ENCODE data around the gene NAB2. TPM values are rescaled to one million over a fixed set of nuclear protein-coding genes. Genes with fewer than 3 reads are reported as not detected.

NAB2 gene
- total and polyA plus RNA-seq, 9 donors, result 30.6 to 42.8 (median 35.2) TPM

DNA sequence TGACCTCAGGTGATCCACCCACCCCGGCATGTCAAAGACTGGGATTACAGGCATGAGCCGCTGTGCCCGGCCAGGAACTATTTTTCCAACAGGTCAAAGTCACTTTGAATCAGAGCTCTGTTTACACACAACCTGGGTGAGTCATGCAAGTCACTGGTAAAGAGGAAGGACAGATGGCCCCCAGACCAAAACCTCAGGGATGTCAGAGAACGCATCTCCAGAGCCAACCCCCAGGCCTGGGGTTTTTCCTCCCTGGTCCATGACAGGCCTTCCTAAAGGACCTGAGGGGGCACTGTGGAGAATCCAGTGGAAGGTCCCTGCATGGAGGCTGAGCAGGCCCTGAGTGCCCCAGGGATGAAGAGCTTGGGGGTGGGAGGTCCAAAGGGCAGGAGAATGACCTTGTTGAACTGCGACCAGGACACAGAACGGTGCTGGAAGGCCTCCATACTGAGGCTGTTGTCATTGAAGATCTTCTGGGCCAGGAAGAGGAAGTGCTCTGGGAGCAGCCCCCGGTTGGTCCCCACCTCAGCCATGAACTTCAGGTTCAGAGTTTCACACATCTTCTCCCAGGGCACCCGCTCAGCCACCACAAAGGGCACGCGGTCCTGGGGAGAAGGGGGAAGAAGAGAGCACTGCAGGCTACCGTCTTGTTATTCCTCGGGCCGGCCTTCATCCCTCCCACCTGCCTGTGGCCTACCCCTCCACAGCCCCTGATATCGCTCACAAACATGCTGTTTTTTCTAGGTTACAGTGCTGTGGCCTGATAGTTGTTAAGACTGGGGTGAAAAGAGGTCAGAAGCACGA, 13.2 kb downstream of the NAB2 start:
- H3K4me1 ChIP-seq (ENCODE audit: control insufficient read depth, insufficient read depth, low read length), result peaks cover 33% of the 10 kb centered on the region
- no peaks in the 10 kb centered on the region for H3K9me3 ChIP-seq (replicated peaks; ENCODE audit: control insufficient read depth, low read depth, low read length)
- peaks cover 44% of the 10 kb centered on the region for H3K36me3 ChIP-seq (ENCODE audit: control insufficient read depth, insufficient read depth, low read length)
- H3K27me3 ChIP-seq (ENCODE audit: control insufficient read depth, insufficient read depth, low read length), result no peaks in the 10 kb centered on the region
- H3K4me3 ChIP-seq (ENCODE audit: low read length), result no peak overlapping the region
- no peak for DNase-seq
- H3K27ac ChIP-seq (ENCODE audit: low read length), result no peak overlapping the region
- WGBS (ENCODE audit: insufficient coverage), result no CpG with 5 or more reads among the region's 15 CpGs

DNA sequence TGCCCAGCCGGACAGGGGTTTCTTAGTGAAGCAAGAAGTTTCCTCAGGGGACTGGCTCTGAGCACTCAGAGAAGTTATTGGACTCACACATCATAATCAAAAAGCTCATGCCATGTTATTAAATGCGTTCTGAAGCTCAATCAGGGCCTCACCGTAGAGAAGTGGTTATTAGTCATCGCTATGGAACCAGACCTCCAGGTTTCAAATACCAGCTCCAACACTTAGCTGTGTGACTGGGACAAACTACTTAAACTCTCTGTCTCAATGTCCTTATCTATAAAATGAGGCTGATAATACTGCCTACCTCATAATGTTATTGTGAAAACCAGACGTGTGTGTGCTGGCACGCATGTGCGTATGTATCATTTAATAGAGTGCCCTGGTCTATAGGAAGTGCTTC, 14.9 kb downstream of the NAB2 start:
- Histone ChIP-seq H3K27ac (ENCODE audit: low read length) (no peak overlapping the region), H3K27me3 (ENCODE audit: control insufficient read depth, insufficient read depth, low read length) (no peaks in the 10 kb centered on the region), H3K4me3 (ENCODE audit: low read length) (no peak overlapping the region), H3K36me3 (ENCODE audit: control insufficient read depth, insufficient read depth, low read length) (peaks cover 48% of the 10 kb centered on the region), H3K4me1 (ENCODE audit: control insufficient read depth, insufficient read depth, low read length) (peaks cover 25% of the 10 kb centered on the region), H3K9me3 (replicated peaks; ENCODE audit: control insufficient read depth, low read depth, low read length) (no peaks in the 10 kb centered on the region)
- DNase-seq, result no peak
- no CpG with 5 or more reads among the region's 7 CpGs for WGBS (ENCODE audit: insufficient coverage)

DNA sequence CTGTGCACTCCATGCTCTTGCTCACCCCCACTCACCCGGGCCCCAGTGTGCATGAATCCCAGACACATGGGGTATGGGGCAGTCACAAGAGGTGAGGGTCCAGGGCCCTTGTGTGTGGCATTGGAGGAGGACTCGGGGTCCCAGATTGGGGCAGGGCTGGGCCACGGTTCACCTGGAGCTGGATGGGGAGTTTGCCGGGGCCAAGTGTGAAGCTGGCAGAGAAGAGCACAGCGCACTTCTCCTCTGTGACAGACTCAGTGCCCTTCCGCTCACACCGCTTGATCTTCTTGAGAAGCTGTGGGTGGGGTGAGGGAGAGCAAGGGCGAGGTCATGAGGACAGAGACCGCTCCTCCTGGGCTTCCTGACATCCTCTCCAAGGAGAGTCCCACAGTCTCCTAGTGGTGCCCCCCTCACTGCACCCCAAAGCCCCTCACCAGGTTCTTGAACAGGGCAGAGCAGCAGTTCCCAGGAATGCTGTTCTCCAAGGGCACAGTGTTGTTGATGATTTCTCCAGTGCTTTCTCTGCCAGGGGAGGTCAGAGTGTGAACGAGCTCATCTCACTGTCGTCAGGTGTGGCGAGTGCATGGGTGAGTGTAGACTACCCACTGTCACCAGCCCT, 15.5 kb downstream of the NAB2 start:
- Histone ChIP-seq H3K36me3 (ENCODE audit: control insufficient read depth, insufficient read depth, low read length) (peaks cover 43% of the 10 kb centered on the region), H3K27ac (ENCODE audit: low read length) (no peak overlapping the region), H3K4me1 (ENCODE audit: control insufficient read depth, insufficient read depth, low read length) (peaks cover 20% of the 10 kb centered on the region), H3K27me3 (ENCODE audit: control insufficient read depth, insufficient read depth, low read length) (no peaks in the 10 kb centered on the region), H3K9me3 (replicated peaks; ENCODE audit: control insufficient read depth, low read depth, low read length) (no peaks in the 10 kb centered on the region), H3K4me3 (ENCODE audit: low read length) (no peak overlapping the region)
- whole genome bisulfite sequencing (ENCODE audit: insufficient coverage), result 92% methylated on average over 5 of the region's 12 CpGs
- DNase-seq, result no peak

DNA sequence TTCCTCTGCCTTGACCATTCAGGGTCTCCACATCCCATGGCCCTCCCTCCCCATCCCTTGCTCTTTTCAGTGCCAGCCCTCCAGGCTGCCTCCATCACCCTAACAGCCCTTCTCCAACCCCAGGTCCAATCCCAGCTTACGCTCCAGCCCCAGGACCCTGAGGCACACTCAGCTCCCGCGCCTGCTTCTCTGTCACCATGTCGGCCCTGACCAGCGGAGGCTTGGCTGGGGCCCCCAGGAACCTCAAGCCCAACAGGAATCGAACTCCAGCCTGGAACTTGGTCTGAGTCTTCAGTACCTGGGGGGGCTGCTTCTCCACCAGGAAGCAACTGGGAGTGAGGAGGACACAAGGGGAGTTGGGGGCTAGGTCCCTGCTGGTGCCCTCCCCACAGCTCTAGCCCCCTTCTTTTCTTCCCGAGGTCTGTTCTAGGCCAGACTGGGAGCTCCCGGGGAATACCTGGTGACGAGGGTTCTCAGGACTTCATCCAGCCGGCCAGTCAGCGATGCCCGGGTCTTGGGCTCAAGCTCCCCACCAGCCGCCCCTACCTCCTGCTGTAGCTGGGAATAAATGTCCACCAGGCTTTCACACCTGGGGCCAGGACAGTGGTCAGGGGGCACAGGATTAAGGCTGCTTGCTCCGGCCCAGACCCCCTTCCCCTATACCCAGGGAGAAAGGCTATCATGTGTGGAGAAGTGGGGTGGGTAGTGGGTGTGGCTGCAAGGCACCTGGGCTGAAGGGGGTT, 16.3 kb downstream of the NAB2 start:
- Histone ChIP-seq H3K27me3 (ENCODE audit: control insufficient read depth, insufficient read depth, low read length) (no peaks in the 10 kb centered on the region), H3K27ac (ENCODE audit: low read length) (no peak overlapping the region), H3K4me3 (ENCODE audit: low read length) (no peak overlapping the region), H3K9me3 (replicated peaks; ENCODE audit: control insufficient read depth, low read depth, low read length) (no peaks in the 10 kb centered on the region), H3K36me3 (ENCODE audit: control insufficient read depth, insufficient read depth, low read length) (peaks cover 40% of the 10 kb centered on the region), H3K4me1 (ENCODE audit: control insufficient read depth, insufficient read depth, low read length) (peaks cover 26% of the 10 kb centered on the region)
- WGBS (ENCODE audit: insufficient coverage), result 96% methylated on average over 12 of the region's 14 CpGs
- no peak for DNase-seq

DNA sequence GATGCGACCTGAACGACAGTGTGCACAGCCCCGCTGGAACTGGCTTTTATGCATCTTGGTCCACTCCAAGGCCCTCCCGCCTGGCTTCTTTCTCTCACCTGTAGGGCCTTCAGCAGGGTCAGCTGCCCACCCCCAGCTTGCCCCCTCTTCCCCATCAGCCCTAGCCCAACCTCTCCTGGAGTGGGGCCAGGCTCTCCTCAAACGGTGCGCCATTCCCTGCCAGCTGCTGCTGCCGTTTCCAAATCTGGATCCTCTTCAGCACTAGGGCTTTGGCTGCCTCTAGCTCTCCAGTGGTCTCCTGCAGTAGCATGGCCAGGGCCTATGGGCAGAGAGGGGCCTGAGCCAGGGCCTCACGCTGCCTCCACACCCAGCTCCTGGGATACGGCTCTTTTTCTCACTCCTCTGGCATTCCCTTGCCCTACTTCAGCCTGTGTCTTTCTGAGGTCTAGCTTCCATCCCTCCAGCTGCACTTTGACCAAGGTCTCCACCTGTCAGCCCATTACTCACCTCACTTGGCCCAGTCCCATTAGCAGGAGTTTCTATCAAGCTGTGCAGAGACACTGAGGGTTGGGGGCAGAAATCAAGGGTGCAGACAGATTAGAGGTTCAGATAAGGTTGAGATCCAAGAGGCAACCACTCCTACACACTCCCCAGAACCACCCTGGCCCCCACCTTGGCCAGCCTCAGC, 17.3 kb downstream of the NAB2 start:
- Histone ChIP-seq H3K4me3 (ENCODE audit: low read length) (no peak overlapping the region), H3K4me1 (ENCODE audit: control insufficient read depth, insufficient read depth, low read length) (peaks cover 35% of the 10 kb centered on the region), H3K27me3 (ENCODE audit: control insufficient read depth, insufficient read depth, low read length) (no peaks in the 10 kb centered on the region), H3K9me3 (replicated peaks; ENCODE audit: control insufficient read depth, low read depth, low read length) (no peaks in the 10 kb centered on the region), H3K36me3 (ENCODE audit: control insufficient read depth, insufficient read depth, low read length) (peaks cover 39% of the 10 kb centered on the region), H3K27ac (ENCODE audit: low read length) (peak overlapping the region; percentile 42)
- no peak for DNase-seq
- WGBS (ENCODE audit: insufficient coverage), result 59% methylated on average over 9 of the region's 9 CpGs

DNA sequence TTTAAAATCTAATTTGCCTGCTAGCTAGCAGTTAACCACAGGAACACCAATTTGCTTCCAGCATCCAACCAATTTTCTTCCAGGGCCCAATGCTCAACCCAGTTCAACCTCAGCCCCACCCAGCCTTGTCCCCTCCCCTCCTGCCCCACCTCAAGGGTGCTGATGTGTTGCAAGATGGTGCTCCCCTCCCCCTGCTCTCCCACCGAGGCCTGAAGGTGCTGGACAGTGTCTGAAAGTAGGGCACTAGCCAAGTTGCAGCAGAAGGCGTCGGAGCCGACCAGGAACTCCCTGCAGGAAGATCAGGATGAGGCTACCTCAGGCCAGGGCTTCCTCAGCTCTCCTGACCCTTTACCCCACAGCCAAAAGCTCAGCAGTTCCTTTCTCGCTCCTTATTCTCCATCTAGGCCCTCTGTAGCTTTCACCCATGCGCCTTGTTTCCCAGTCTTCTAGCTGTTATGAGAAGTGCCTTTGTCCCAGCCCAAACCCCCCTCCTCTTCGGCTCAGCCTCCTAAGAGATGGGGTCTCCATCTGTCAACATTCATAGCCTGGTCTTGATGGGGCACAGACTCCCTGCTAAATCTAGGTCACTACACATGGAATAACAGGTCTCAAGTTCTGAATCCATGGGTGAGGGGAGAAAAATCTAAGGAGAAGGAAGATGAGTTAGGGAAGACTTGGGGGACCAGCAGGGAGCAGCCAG, 18.7 kb downstream of the NAB2 start:
- Histone ChIP-seq H3K9me3 (replicated peaks; ENCODE audit: control insufficient read depth, low read depth, low read length) (no peaks in the 10 kb centered on the region), H3K27me3 (ENCODE audit: control insufficient read depth, insufficient read depth, low read length) (no peaks in the 10 kb centered on the region), H3K4me3 (ENCODE audit: low read length) (no peak overlapping the region), H3K4me1 (ENCODE audit: control insufficient read depth, insufficient read depth, low read length) (peaks cover 44% of the 10 kb centered on the region), H3K27ac (ENCODE audit: low read length) (no peak overlapping the region), H3K36me3 (ENCODE audit: control insufficient read depth, insufficient read depth, low read length) (peaks cover 39% of the 10 kb centered on the region)
- WGBS (ENCODE audit: insufficient coverage), result 83% methylated on average over 2 of the region's 7 CpGs
- DNase-seq, result no peak

DNA sequence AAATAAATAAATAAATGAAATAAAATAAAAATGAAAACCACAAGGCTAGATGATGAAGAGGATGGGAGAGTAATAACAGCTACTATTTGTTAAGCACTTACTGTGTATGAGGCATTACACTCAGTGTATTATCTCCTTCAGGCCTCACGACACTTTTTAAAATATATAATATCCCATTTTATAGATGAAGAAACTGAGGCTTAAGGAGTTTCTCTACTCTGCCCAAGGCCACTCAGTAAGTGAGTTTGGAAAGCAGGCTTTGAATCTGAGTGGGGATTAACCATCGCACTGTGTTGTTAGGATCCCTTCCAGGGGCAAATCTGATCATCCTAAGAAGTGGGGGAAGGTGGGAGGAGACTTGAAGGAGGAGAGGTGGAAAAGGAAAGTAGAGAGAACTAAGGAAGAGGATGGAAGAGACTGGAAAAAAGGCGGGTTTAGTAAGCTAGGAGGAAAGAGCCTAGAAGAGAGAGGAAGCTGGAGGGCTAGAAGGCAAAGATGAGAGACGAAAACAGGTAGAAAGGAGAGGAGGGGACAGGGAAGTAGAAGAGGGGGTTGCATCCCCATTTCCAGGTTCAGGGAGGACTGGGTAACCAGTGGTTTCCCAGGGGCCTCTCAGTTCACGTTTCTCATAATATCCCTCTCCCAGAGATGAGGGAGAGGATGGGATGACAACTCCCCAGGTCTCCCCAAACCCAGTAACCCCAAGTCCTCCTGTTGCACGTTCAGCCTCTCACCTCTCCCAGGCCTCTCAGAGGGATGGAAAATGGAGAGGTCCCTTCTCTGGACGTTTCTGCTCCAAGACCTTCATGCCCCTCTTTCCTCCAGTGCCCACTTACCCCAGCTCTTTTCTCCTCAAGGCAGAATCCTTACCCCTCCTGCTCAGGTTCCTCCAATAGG, 20.5 kb downstream of the NAB2 start:
- Histone ChIP-seq H3K27me3 (ENCODE audit: control insufficient read depth, insufficient read depth, low read length) (no peaks in the 10 kb centered on the region), H3K9me3 (replicated peaks; ENCODE audit: control insufficient read depth, low read depth, low read length) (no peaks in the 10 kb centered on the region), H3K36me3 (ENCODE audit: control insufficient read depth, insufficient read depth, low read length) (peaks cover 31% of the 10 kb centered on the region), H3K4me1 (ENCODE audit: control insufficient read depth, insufficient read depth, low read length) (peaks cover 44% of the 10 kb centered on the region), H3K27ac (ENCODE audit: low read length) (peak overlapping the region; percentile 98), H3K4me3 (ENCODE audit: low read length) (peak overlapping the region; percentile 72)
- WGBS (ENCODE audit: insufficient coverage), result 48% methylated on average over 3 of the region's 7 CpGs
- DNase-seq, result no peak

DNA sequence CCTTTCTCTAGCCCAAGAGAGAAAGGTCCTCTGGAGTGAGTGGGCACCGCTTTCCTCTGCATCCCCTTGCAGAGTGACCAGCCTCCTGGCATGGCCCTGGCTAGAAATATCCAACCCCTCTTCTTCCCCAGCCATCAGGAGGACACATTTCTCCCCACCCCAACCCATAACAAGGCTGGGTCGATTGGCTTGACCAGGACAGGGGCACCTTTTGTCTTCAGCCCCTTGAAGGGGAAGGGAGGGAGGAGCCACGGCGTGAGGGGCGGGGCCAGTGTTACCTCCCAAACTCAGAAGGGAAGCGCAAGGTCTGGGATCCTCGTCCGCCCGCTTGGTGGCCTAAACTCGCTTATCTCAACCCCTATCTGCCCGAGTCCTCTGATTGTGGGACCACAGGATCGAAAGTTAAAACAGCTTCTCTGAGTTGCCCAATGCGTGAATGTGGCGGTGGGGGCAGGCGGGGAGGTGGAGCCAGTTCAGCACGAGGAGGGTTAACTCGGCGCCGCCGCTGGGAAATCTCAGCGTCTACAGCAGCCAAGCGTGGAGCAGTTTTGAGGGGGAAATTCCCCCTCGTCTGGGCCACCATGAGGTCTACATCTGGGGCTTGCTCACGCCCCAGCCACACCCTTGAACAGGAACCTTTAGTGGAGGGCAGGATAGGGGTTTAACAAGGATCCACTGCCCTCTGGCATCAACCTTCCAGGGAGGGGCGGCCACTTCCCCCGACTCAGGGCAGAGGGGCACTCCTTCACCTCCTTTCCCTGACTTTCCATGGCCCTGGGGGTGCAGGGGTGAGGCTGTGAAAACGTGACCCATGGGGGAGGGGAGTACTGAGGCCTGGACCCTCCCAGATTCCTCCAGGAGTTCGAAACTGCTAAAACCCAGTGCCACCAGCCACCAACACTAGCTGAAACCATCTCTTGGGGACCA, 21.5 kb downstream of the NAB2 start:
- Histone ChIP-seq H3K4me1 (ENCODE audit: control insufficient read depth, insufficient read depth, low read length) (peaks cover 43% of the 10 kb centered on the region), H3K27me3 (ENCODE audit: control insufficient read depth, insufficient read depth, low read length) (no peaks in the 10 kb centered on the region), H3K36me3 (ENCODE audit: control insufficient read depth, insufficient read depth, low read length) (peaks cover 23% of the 10 kb centered on the region), H3K9me3 (replicated peaks; ENCODE audit: control insufficient read depth, low read depth, low read length) (no peaks in the 10 kb centered on the region), H3K27ac (ENCODE audit: low read length) (peak overlapping the region; percentile 98), H3K4me3 (ENCODE audit: low read length) (peak overlapping the region; percentile 72)
- whole genome bisulfite sequencing (ENCODE audit: insufficient coverage), result 1% methylated on average over 15 of the region's 28 CpGs
- peak; percentile 66 for DNase-seq

Data from muscle of leg (tissue), 11 donors.